NK-92 (cell line): ENCODE data around the gene METTL24.

Source experiments
- DNase-seq: peaks from one replicate; lab custom pipeline; 2025; ENCODE audit not compliant: unreplicated experiment; lab: John Stamatoyannopoulos, UW

Gene METTL24

GRCh38 chr6:110338820-110339470 is 19.2 kb downstream of the METTL24 start:
- DNase-seq: no peak

GRCh38 chr6:110337486-110337885 is 20.7 kb downstream of the METTL24 start:
- DNase-seq: no peak

- DNase-seq: no peak
Observed at GRCh38 chr6:110334423-110335180, 23.5 kb downstream of the METTL24 start.

- no peak for DNase-seq
Observed at GRCh38 chr6:110332281-110332680, 25.9 kb downstream of the METTL24 start.

- DNase-seq: no peak
Observed at GRCh38 chr6:110331816-110332215, 26.3 kb downstream of the METTL24 start.

- no peak for DNase-seq
Observed at GRCh38 chr6:110331390-110331789, 26.8 kb downstream of the METTL24 start.

- DNase-seq: no peak
Observed at GRCh38 chr6:110329714-110330436, 28.3 kb downstream of the METTL24 start.

- DNase-seq: no peak
Observed at GRCh38 chr6:110329348-110329713, 28.8 kb downstream of the METTL24 start.

- DNase-seq: no peak
Observed at GRCh38 chr6:110328259-110328658, 29.9 kb downstream of the METTL24 start.

- no peak for DNase-seq
Observed at GRCh38 chr6:110327391-110327790, 30.8 kb downstream of the METTL24 start.

GRCh38 chr6:110326609-110327008 is 31.5 kb downstream of the METTL24 start:
- DNase-seq: no peak

GRCh38 chr6:110326057-110326456 is 32.1 kb downstream of the METTL24 start:
- no peak for DNase-seq

GRCh38 chr6:110325197-110325596 is 33.0 kb downstream of the METTL24 start:
- no peak for DNase-seq

GRCh38 chr6:110324548-110324947 is 33.6 kb downstream of the METTL24 start:
- DNase-seq: no peak

- DNase-seq: no peak
Observed at GRCh38 chr6:110323258-110323657, 34.9 kb downstream of the METTL24 start.

- no peak for DNase-seq
Observed at GRCh38 chr6:110322874-110323242, 35.3 kb downstream of the METTL24 start.

GRCh38 chr6:110322151-110322873 is 35.8 kb downstream of the METTL24 start:
- DNase-seq: no peak

- DNase-seq: no peak
Observed at GRCh38 chr6:110320307-110320706, 37.8 kb downstream of the METTL24 start.

- no peak for DNase-seq
Observed at GRCh38 chr6:110319843-110320242, 38.3 kb downstream of the METTL24 start.

GRCh38 chr6:110319381-110319780 is 38.8 kb downstream of the METTL24 start:
- DNase-seq: no peak

GRCh38 chr6:110318971-110319370 is 39.2 kb downstream of the METTL24 start:
- no peak for DNase-seq
